Natural killer cell (primary cell): ENCODE data around the gene CD63. TPM values are rescaled to one million over a fixed set of nuclear protein-coding genes. Genes with fewer than 3 reads are reported as not detected.
A peak's percentile ranks its signal among the peaks of the same experiment; 100 is the strongest.

Experiments used
- ATAC-seq, 3 donors: fragments of 150-1000 bp in 2 of 3; fragments of 200-7000 bp in 1 of 3; cut with Tn5 transposase; 1 replicate in 1 of 3; 2 replicates in 2 of 3; pipeline ENCODE4 v1.10.0; 2021; ENCODE audit warnings: mild to moderate bottlenecking in 2 of 3, moderate library complexity in 2 of 3
- DNase-seq, 2 donors: peaks; one replicate each; pipeline versions ENCODE4 v3.0.0 to v3.0.0-alpha.2; 2013 to 2021; ENCODE audit warnings: mixed read lengths in 1 of 2
- H3K27ac ChIP-seq: one replicate; pipeline ENCODE4 v1.5.1; 2013; ENCODE audit warnings: mild to moderate bottlenecking, low read length
- H3K27me3 ChIP-seq: one replicate; pipeline ENCODE4 v1.6.1; 2013; ENCODE audit warnings: low read length; ENCODE audit not compliant: control insufficient read depth, insufficient read depth
- H3K36me3 ChIP-seq: one replicate; pipeline ENCODE4 v1.6.1; 2013; ENCODE audit warnings: low read length; ENCODE audit not compliant: control insufficient read depth, insufficient read depth
- H3K4me1 ChIP-seq: one replicate; pipeline ENCODE4 v1.6.1; 2013; ENCODE audit warnings: low read length; ENCODE audit not compliant: control insufficient read depth, insufficient read depth
- H3K4me3 ChIP-seq: one replicate; pipeline ENCODE4 v1.5.1; 2013; ENCODE audit warnings: low read length
- H3K9me3 ChIP-seq: one replicate; pipeline ENCODE4 v1.6.1; 2013; ENCODE audit warnings: low read length; ENCODE audit not compliant: control insufficient read depth, insufficient read depth
- H3K27ac Mint-ChIP-seq, 2 donors: one replicate each; pipeline ENCODE4 v1.8.0; 2022; ENCODE audit warnings: mild to moderate bottlenecking in 2 of 2, mixed read lengths in 2 of 2, moderate library complexity in 1 of 2
- H3K27me3 Mint-ChIP-seq, 2 donors: one replicate each; pipeline ENCODE4 v1.8.0; 2022; ENCODE audit warnings: low read depth in 2 of 2, mixed read lengths in 2 of 2
- H3K36me3 Mint-ChIP-seq: one replicate; pipeline ENCODE4 v1.8.0; 2022; ENCODE audit warnings: mixed read lengths
- H3K4me1 Mint-ChIP-seq, 2 donors: one replicate each; pipeline ENCODE4 v1.8.0; 2022; ENCODE audit warnings: mixed read lengths in 2 of 2
- H3K4me3 Mint-ChIP-seq: one replicate; pipeline ENCODE4 v1.8.0; 2022; ENCODE audit warnings: mild to moderate bottlenecking, moderate library complexity, mixed read lengths
- H3K9me3 Mint-ChIP-seq, 2 donors: one replicate each; pipeline ENCODE4 v1.8.0; 2022; ENCODE audit warnings: mixed read lengths in 2 of 2
- CTCF ChIP-seq: fragments of 200-600 bp; IDR thresholded peaks from one replicate; pipeline ENCODE4 v1.8.0; 2022; ENCODE audit warnings: antibody characterized with exemption
- WGBS: methylation state at CpG from one replicate; pipeline ENCODE4 v1.1.7; 2013; ENCODE audit warnings: missing lambda C conversion rate; ENCODE audit not compliant: insufficient coverage; 5-methylcytosine and 5-hydroxymethylcytosine counted together
- intact Hi-C: fragments of 100-400 bp; cut with micrococcal nuclease; formaldehyde crosslinking; loops from one replicate; pipeline ENCODE4 v1.14.2; 2022
- total RNA-seq, 4 donors: library from RNA; stranded (reverse); fragments of 120-200 nt in 1 of 4; gene quantifications; one replicate each; pipeline versions ENCODE4 v1.2.3 to v1.2.4, GENCODE V29; 2013 to 2022

CD63 gene
- total RNA-seq, 3 donors from 2014 or later (not counting 1 experiment from before 2014, with no cell fraction given): 296 to 441 (median 319) TPM

GRCh38 chr12:55685671-55686070, 43.1 kb downstream of the CD63 start:
- Histone ChIP-seq H3K27me3 (peaks cover 3% of the 10 kb centered on the region), H3K36me3 (no peaks in the 10 kb centered on the region), H3K4me1 (peaks cover 22% of the 10 kb centered on the region), H3K9me3 (no peaks in the 10 kb centered on the region), H3K4me3 (no peak overlapping the region), H3K27ac (no peak overlapping the region)
- Mint-ChIP-seq H3K27me3 (peaks cover 21% of the 10 kb centered on the region in 2 donors), H3K4me3 (no peak overlapping the region), H3K36me3 (no peaks in the 10 kb centered on the region), H3K9me3 (no peaks in the 10 kb centered on the region), H3K27ac (no peak overlapping the region), H3K4me1 (peaks cover 0 to 17% of the 10 kb centered on the region in 2 donors)
- TF ChIP-seq CTCF: no peak
- WGBS: 87% methylated on average over 5 of the region's 5 CpGs
- intact Hi-C loops: no loop called here
- no peak for DNase-seq
- ATAC-seq: peak in 1 of 3 donors; percentile 2

- H3K4me1 ChIP-seq: peaks cover 22% of the 10 kb centered on the region
- 93% methylated on average over 19 of the region's 20 CpGs for WGBS
- no peaks in the 10 kb centered on the region for H3K9me3 ChIP-seq
- peaks cover 0 to 17% of the 10 kb centered on the region in 2 donors for H3K4me1 Mint-ChIP-seq
- no peak overlapping the region for H3K27ac Mint-ChIP-seq
- H3K4me3 ChIP-seq: no peak overlapping the region
- intact Hi-C loops: no loop called here
- TF ChIP-seq CTCF: no peak
- no peak overlapping the region for H3K27ac ChIP-seq
- H3K4me3 Mint-ChIP-seq: no peak overlapping the region
- H3K36me3 Mint-ChIP-seq: no peaks in the 10 kb centered on the region
- DNase-seq: no peak
- H3K27me3 ChIP-seq: peaks cover 3% of the 10 kb centered on the region
- ATAC-seq: no peak
- H3K27me3 Mint-ChIP-seq: peaks cover 21% of the 10 kb centered on the region in 2 donors
- no peaks in the 10 kb centered on the region for H3K36me3 ChIP-seq
- H3K9me3 Mint-ChIP-seq: no peaks in the 10 kb centered on the region
Measured at GRCh38 chr12:55684761-55685370, 43.9 kb downstream of the CD63 start.

GRCh38 chr12:55683676-55684075, 45.1 kb downstream of the CD63 start:
- 94% methylated on average over 7 of the region's 7 CpGs for WGBS
- Histone ChIP-seq H3K27me3 (peaks cover 3% of the 10 kb centered on the region), H3K9me3 (no peaks in the 10 kb centered on the region), H3K4me1 (peaks cover 22% of the 10 kb centered on the region), H3K4me3 (no peak overlapping the region), H3K36me3 (no peaks in the 10 kb centered on the region), H3K27ac (no peak overlapping the region)
- Mint-ChIP-seq H3K4me1 (peaks cover 0 to 17% of the 10 kb centered on the region in 2 donors), H3K9me3 (no peaks in the 10 kb centered on the region), H3K4me3 (no peak overlapping the region), H3K27me3 (peaks cover 21% of the 10 kb centered on the region in 2 donors), H3K36me3 (no peaks in the 10 kb centered on the region), H3K27ac (no peak overlapping the region)
- ATAC-seq (no peak), DNase-seq (no peak)
- TF ChIP-seq CTCF: no peak
- intact Hi-C loops: no loop called here
